ENCODE results near the gene MYCBP2. TPM values are rescaled to one million over a fixed set of nuclear protein-coding genes. Genes with fewer than 3 reads are reported as not detected.

The MYCBP2 gene
- total RNA-seq, 1 experiment from 2014 or later = 53.3 TPM

DNA sequence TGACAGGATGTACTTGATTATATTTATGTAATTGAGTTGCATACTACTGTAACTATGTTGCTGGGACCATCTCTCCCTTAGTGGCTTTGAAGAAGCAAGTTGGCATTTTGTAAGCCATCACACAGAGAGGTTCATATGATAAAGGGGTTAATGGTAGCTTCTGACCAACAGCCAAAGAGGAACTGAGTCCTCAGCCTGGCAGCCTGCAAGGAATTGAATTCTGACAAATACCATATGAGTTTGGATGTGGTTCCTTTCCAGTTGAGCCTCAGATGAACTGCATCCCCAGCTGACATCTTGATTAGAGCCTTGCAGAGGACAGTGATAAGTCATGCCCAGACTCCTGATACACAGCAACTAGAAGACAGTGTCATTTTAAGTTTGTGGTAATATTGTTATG is 8.6 kb upstream of the MYCBP2 start:
- Histone ChIP-seq H3K9ac (ENCODE audit: low read length) (no peak overlapping the region), H3F3A (ENCODE audit: low read length, unreplicated experiment) (no peaks in the 10 kb centered on the region), H3K79me2 (ENCODE audit: low read length) (no peaks in the 10 kb centered on the region), H3K36me3 (ENCODE audit: low read depth, low read length) (no peaks in the 10 kb centered on the region), H4K20me1 (ENCODE audit: low read length) (no peaks in the 10 kb centered on the region), H3K27me3 (ENCODE audit: low read length) (no peaks in the 10 kb centered on the region), H3K4me2 (ENCODE audit: low read length) (no peak overlapping the region), H3K9me2 (replicated peaks; ENCODE audit: low read length) (no peaks in the 10 kb centered on the region), H3K4me3 (ENCODE audit: low read length) (no peak overlapping the region), H3K9me3 (ENCODE audit: low read length) (no peaks in the 10 kb centered on the region), H2AFZ (ENCODE audit: low read length) (no peak overlapping the region), H3K4me1 (ENCODE audit: insufficient read depth, low read length) (no peaks in the 10 kb centered on the region; the same call in 1 of the 2 replicates), H3K27ac (ENCODE audit: low read length) (no peak overlapping the region)
- no TSS peak for BruUV-seq (replicated peaks)
- ATAC-seq = no peak
- CTCF ChIA-PET = no interaction called here
- intact Hi-C loops (cut with micrococcal nuclease) = no loop called here
- DNase-seq = no peak
- no peak for TF ChIP-seq EZH2phosphoT487 (IDR thresholded peaks at IDR 0.05; ENCODE audit: borderline replicate concordance, low read length)
- POLR2A ChIA-PET (ENCODE audit: unreplicated experiment) = no interaction called here

DNA sequence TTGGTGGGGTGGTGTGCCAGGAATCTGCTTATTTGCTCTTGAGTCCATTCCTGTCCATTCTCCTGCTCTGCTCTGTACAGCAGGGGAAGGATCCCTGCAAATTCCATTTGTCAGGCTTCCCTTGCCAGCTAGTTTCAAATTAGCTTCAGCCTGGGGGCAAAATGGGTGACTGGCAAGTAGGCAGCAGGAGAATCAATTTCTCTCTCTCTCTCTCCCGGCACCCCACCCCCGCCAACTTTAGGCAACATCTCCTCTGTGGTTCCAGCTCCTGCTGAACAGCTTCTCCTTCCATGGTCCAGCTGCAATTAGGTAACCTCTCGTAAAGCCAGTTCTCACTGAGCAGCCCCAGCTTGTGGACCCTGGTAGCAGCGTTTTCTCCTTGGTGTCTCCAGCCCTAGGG is 6.7 kb upstream of the MYCBP2 start:
- ChIA-PET CTCF (no interaction called here), POLR2A (ENCODE audit: unreplicated experiment) (no interaction called here)
- Histone ChIP-seq H3K27me3 (ENCODE audit: low read length) (no peaks in the 10 kb centered on the region), H3K4me1 (ENCODE audit: insufficient read depth, low read length) (peaks cover 3% of the 10 kb centered on the region), H3K4me2 (ENCODE audit: low read length) (no peak overlapping the region), H4K20me1 (ENCODE audit: low read length) (no peaks in the 10 kb centered on the region), H3K9me2 (replicated peaks; ENCODE audit: low read length) (no peaks in the 10 kb centered on the region), H2AFZ (ENCODE audit: low read length) (no peak overlapping the region), H3K27ac (ENCODE audit: low read length) (no peak overlapping the region), H3K79me2 (ENCODE audit: low read length) (no peaks in the 10 kb centered on the region), H3K9ac (ENCODE audit: low read length) (no peak overlapping the region), H3K9me3 (ENCODE audit: low read length) (no peaks in the 10 kb centered on the region), H3K4me3 (ENCODE audit: low read length) (no peak overlapping the region), H3K36me3 (ENCODE audit: low read depth, low read length) (no peaks in the 10 kb centered on the region), H3F3A (ENCODE audit: low read length, unreplicated experiment) (no peaks in the 10 kb centered on the region)
- intact Hi-C loops (cut with micrococcal nuclease) = no loop called here
- no peak for DNase-seq
- TF ChIP-seq EZH2phosphoT487 (IDR thresholded peaks at IDR 0.05; ENCODE audit: borderline replicate concordance, low read length) (no peak), EZH2 (IDR thresholded peaks at IDR 0.05; ENCODE audit: low read length, unreplicated experiment) (no peak)
- TF ChIP-seq, protein P1, sequence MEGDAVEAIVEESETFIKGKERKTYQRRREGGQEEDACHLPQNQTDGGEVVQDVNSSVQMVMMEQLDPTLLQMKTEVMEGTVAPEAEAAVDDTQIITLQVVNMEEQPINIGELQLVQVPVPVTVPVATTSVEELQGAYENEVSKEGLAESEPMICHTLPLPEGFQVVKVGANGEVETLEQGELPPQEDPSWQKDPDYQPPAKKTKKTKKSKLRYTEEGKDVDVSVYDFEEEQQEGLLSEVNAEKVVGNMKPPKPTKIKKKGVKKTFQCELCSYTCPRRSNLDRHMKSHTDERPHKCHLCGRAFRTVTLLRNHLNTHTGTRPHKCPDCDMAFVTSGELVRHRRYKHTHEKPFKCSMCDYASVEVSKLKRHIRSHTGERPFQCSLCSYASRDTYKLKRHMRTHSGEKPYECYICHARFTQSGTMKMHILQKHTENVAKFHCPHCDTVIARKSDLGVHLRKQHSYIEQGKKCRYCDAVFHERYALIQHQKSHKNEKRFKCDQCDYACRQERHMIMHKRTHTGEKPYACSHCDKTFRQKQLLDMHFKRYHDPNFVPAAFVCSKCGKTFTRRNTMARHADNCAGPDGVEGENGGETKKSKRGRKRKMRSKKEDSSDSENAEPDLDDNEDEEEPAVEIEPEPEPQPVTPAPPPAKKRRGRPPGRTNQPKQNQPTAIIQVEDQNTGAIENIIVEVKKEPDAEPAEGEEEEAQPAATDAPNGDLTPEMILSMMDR (conservative IDR thresholded peaks at IDR 0.05; ENCODE audit: low read depth, low read length) = no peak
- ATAC-seq = no peak
- BruUV-seq (replicated peaks) = no TSS peak

DNA sequence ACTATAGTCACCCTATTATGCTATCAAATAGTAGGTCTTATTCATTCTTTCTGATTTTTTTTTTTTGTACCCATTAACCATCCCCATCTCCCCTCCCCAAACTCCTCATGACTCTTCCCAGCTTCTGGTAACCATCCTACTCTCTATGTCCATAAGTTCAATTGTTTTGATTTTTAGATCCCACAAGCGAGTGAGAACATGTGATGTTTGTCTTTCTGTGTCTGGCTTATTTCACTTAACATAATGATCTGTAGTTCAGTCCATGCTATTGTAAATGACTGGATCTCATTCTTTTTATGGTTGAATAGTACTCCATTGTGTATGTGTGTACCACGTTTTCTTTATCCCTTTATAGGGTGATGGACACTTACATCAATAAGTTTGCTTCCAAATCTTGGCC is 4.5 kb upstream of the MYCBP2 start:
- H4K20me1 ChIP-seq (ENCODE audit: low read length) = no peaks in the 10 kb centered on the region
- H3K27ac ChIP-seq (ENCODE audit: low read length) = no peak overlapping the region
- no peaks in the 10 kb centered on the region for H3K9me2 ChIP-seq (replicated peaks; ENCODE audit: low read length)
- H3K9me3 ChIP-seq (ENCODE audit: low read length) = no peaks in the 10 kb centered on the region
- CTCF ChIA-PET = no interaction called here
- intact Hi-C loops (cut with micrococcal nuclease) = no loop called here
- H3K27me3 ChIP-seq (ENCODE audit: low read length) = no peaks in the 10 kb centered on the region
- H3K9ac ChIP-seq (ENCODE audit: low read length) = no peak overlapping the region
- peaks cover 12% of the 10 kb centered on the region for H3K4me1 ChIP-seq (ENCODE audit: insufficient read depth, low read length)
- peaks cover 4% of the 10 kb centered on the region for H3K79me2 ChIP-seq (ENCODE audit: low read length)
- H3K4me3 ChIP-seq (ENCODE audit: low read length) = no peak overlapping the region
- ATAC-seq (no peak), DNase-seq (no peak)
- no peak overlapping the region for H2AFZ ChIP-seq (ENCODE audit: low read length)
- H3K4me2 ChIP-seq (ENCODE audit: low read length) = no peak overlapping the region
- BruUV-seq (replicated peaks) = no TSS peak
- H3F3A ChIP-seq (ENCODE audit: low read length, unreplicated experiment) = no peaks in the 10 kb centered on the region
- POLR2A ChIA-PET (ENCODE audit: unreplicated experiment) = no interaction called here
- TF ChIP-seq EZH2 (IDR thresholded peaks at IDR 0.05; ENCODE audit: low read length, unreplicated experiment) = no peak
- TF ChIP-seq, protein P1 (conservative IDR thresholded peaks at IDR 0.05; ENCODE audit: low read depth, low read length) = no peak
- no peak for TF ChIP-seq EZH2phosphoT487 (IDR thresholded peaks at IDR 0.05; ENCODE audit: borderline replicate concordance, low read length)
- no peaks in the 10 kb centered on the region for H3K36me3 ChIP-seq (ENCODE audit: low read depth, low read length)
